ENCODE measurements around the gene CHP2. TPM values are rescaled to one million over a fixed set of nuclear protein-coding genes. Genes with fewer than 3 reads are reported as not detected.
"Not testable (repeated sequence)": the region's sequence is repeated elsewhere in the genome, so short reads cannot be mapped to it uniquely, and the experiment has no call there.

CHP2 gene
- not detected for polyA plus RNA-seq (2013, experiment 1 of 2; ENCODE audit: insufficient read length)
- not detected for polyA plus RNA-seq (2013, experiment 2 of 2; ENCODE audit: insufficient read length)

GRCh38 chr16:23754594-23755483 is at the start of gene CHP2:
TSS of gene CHP2 (plus strand) at chr16:23755026. CDS start at chr16:23755050, 24 bp downstream.
- no peak for DNase-seq

- no peak for DNase-seq
Measured at GRCh38 chr16:23705517-23705902, 49.3 kb upstream of the CHP2 start.

DNA sequence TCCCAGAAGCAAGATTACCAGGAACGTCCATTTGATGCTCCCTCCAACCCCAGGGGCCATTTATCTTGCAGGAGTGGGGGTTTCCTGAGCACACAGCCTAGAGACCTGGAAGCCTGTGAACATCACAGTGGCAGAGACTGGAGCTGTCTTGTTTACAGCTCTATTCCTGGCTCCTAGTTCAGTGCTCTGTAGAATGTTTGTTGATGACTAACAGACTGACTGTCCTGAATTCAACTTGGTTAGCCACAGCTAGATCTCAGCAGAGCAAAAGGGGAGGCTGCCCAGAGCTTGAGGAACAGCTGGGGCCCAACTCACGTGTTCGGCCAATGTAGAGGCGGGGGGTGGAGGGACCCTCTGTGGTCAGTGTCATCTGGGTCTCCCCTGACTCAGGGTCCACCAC is 48.4 kb upstream of the CHP2 start:
- no peak for DNase-seq

- no peak for DNase-seq
Measured at GRCh38 chr16:23709536-23709935, 45.3 kb upstream of the CHP2 start.

- DNase-seq = no peak
Measured at GRCh38 chr16:23710008-23710407, 44.8 kb upstream of the CHP2 start.

DNA sequence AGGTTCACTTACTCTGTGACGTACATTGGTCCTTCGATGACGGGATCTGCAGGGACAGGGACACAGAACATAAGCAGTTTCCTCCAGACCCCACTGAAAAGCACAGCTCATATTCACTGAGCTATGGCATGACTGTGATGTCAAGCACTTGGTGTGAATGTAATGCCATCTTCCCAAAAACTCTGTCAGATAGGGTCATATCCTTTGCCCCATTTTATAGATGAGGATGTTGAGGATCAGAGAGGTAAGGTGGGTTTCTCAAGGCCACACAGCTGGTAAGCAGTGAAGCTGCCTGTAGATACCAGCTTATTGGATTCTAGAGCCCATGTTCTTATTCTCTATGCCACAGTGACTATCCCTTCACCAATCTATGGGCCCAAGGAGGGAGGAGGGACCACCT is 44.3 kb upstream of the CHP2 start:
- no peak for DNase-seq

- no peak for DNase-seq
Measured at GRCh38 chr16:23711785-23712184, 43.0 kb upstream of the CHP2 start.

DNA sequence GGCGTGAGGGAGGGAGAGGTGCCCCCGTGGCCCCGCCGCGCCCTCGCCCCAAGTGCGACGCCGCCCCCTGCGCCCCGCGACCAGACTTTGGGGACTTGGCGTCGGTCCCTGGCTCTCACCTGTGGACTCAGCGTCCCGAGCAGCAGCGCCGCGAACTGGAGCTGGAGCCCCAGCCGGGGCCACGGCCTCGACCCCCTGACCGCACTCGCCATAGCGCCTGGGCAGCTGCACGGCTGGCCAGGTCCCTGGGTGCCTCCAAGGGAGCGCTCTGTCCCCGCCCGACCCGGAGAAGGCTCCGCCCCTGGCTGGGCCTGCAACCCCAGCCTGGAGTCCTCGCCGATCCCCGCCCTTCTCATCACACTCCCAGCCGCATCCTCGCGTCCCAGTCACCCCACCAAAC is 41.9 kb upstream of the CHP2 start, which contains the start of gene ERN2:
Gene ERN2, minus strand, starts transcription at position 247 of the 400 bp plus-strand sequence. Its CDS starts 35 bp downstream, at position 212.
- no peak for DNase-seq

DNA sequence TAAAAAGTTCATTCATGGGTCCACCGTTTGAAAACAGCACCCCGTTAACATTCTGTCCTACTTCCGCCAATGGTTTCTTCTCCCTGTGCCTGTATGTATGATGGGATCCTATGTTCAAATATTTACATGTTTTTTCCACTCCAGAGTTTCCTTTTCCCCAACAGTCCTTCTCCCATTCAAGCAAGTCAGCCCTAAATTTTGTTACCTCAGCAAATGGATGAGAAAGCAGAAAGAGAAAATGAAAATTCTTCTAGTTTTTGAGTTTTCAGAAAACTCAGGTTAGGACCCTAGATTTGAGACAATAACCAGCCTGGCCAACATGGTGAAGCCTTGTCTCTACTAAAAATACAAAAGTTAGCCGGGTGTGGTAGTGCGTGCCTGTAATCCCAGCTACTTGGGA is 38.3 kb upstream of the CHP2 start:
- no peak for DNase-seq

DNA sequence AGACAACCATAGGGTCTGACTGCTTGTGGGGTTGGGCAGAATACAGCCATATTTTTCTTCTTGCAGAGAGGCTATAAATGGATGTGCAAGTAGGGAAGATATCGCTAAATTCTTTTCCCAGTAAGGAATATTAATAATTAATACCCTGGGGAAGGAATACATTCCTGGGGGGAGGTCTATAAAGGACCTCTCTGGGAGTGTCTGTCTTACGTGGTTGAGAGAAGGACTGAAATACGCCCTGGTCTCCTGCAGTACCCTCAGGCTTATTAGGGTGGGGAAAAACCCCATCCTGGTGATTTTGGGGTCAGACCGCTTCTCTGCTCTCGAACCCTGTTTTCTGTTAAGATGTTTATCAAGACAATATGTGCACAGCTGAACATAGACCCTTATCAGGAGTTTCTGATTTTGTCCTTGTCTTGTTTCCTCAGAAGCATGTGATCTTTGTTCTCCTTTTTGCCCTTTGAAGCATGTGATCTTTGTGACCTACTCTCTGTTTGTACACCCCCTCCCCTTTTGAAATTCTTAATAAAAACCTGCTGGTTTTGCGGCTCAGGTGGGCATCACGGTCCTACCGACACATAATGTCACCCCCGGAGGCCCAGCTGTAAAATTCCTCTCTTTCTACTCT is 32.1 kb upstream of the CHP2 start:
- not testable (repeated sequence) for DNase-seq

- no peak for DNase-seq
Measured at GRCh38 chr16:23724096-23724784, 30.6 kb upstream of the CHP2 start.

DNA sequence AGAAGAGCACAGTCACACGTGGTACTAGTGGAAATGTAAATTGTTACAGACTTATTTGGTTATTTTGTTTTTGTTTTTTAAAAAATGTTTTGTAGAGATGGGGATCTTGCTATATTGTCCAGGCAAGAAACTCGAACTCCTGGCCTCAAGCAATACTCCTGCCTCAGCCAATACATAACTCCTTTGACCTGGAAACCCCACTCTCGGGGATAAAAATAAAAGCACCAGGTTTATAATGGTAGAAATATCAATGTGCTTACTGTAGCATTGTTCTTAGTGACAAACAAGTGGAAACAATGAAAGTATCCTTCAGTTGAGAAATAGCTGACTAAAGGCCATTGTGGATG is 30.1 kb upstream of the CHP2 start:
- no peak for DNase-seq

- DNase-seq = no peak
Measured at GRCh38 chr16:23726710-23727109, 28.1 kb upstream of the CHP2 start.

GRCh38 chr16:23728112-23728477 is 26.7 kb upstream of the CHP2 start:
- DNase-seq = no peak

- peak; percentile 5 for DNase-seq
Measured at GRCh38 chr16:23729503-23730424, 25.1 kb upstream of the CHP2 start.

DNA sequence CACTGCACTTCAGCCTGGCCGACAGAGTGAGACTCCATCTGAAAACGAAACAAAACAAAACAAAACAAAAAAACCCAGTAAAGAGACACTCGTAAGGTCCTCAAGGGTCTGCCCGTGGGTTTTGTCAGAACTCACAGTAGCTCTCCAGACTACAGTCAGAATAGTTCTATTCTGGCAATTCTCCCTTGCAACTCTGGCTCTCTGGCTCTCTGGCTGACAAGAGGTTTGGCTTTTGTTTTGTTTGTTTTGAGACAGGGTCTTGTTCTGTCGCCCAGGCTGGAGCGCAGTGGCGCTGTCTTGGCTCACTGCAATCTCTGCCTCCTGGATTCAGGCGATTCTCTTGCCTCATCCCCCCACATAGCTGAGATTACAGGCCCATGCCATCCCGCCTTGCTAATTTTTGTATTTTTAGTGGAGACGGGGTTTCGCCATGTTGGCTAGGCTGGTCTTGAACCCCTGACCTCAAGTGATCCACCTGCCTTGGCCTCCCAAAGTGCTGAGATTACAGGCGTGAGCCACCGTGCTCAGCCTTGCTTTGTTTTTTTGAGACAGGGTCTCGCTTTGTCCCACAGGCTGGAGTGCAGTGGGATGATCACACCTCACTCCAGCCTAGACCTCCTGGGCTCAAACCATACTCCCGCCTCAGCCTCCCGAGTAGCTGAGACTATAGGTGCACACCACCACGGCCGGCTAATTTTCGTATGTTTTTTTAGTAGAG is 20.5 kb upstream of the CHP2 start:
- no peak for DNase-seq

GRCh38 chr16:23737423-23738028 is 17.3 kb upstream of the CHP2 start:
- not testable (repeated sequence) for DNase-seq

DNA sequence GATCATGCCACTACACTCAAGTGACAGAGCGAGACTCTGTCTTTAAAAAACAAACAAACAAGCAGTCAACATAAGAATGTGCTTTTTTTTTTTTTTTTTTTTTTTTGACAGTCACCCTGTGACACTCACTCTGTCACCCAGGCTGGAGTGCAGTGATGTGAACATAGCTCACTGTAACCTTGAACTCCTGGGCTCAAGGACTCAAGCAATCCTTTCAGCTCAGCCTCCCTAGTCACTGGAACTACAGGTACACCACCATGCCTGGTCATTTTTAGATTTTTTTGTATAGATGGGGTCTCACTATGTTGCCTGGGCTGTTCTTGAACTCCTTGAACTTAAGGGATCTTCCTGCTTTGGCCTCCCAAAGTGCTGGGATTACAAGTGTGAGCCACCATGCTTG is 15.3 kb upstream of the CHP2 start:
- DNase-seq = no peak

- no peak for DNase-seq
Measured at GRCh38 chr16:23741675-23742303, 13.0 kb upstream of the CHP2 start.

DNA sequence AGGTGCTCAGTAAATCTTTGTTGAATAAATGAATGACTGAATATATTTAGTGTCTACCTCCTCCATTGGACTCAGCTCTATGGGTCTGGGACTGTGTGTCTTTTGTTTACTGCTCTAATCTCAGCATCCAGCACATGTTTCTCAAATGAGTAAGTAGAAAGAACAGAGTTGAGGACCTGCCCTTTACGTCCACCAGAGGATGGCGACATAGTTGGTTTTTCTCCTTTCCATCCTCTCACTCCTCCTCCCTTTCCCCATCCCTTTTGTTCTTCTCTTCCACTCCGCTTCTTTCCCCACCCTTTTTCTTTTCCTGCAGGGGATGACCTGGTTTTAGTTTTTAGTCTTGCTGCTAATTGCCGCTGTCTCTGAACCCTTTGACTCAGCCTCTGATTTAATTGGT is 12.1 kb upstream of the CHP2 start:
- no peak for DNase-seq

- DNase-seq = no peak
Measured at GRCh38 chr16:23745263-23745662, 9.6 kb upstream of the CHP2 start.
